HAP-1 (cell line): ENCODE measurements around the gene MYO15B.

Source experiments
- DNase-seq, 2 experiments: peaks; one replicate each; pipeline ENCODE4 v3.0.0-alpha.2; 2016 to 2020; ENCODE audit warnings: low spot score in 2 of 2
- H3K27me3 ChIP-seq: fragments of 250-450 bp; sonication (Bioruptor Pico); 2 replicates; pipeline ENCODE4 v1.5.1; 2020; ENCODE audit warnings: low read depth, mild to moderate bottlenecking, moderate library complexity
- H3K36me3 ChIP-seq: fragments of 250-450 bp; sonication (Bioruptor Pico); replicated peaks from 2 replicates; pipeline ENCODE4 v1.5.1; 2020; ENCODE audit warnings: mild to moderate bottlenecking
- H3K4me1 ChIP-seq: fragments of 250-450 bp; sonication (Bioruptor Pico); 2 replicates; pipeline ENCODE4 v1.5.1; 2020; ENCODE audit warnings: mild to moderate bottlenecking
- H3K4me3 ChIP-seq: fragments of 250-450 bp; sonication (Bioruptor Pico); 2 replicates; pipeline ENCODE4 v1.5.1; 2020; ENCODE audit warnings: mild to moderate bottlenecking, moderate library complexity
- H3K9me3 ChIP-seq: fragments of 250-450 bp; sonication (Bioruptor Pico); 2 replicates; pipeline ENCODE4 v1.5.1; 2020; ENCODE audit warnings: mild to moderate bottlenecking, moderate library complexity
- in situ Hi-C: fragments of 300-500 bp; cut with MboI; formaldehyde crosslinking; loops from 3 replicates; pipeline ENCODE4 v1.14.3; 2020; ENCODE audit warnings: low sequenced_read_pairs, inconsistent platforms, mixed read lengths

MYO15B gene

GRCh38 chr17:75552425-75553294, 34.9 kb upstream of the MYO15B start:
- H3K4me3 ChIP-seq: no peak overlapping the region
- in situ Hi-C loops: no loop called here
- no peaks in the 10 kb centered on the region for H3K4me1 ChIP-seq
- no peaks in the 10 kb centered on the region for H3K9me3 ChIP-seq
- H3K27me3 ChIP-seq: no peaks in the 10 kb centered on the region
- H3K36me3 ChIP-seq: no peaks in the 10 kb centered on the region
- no peak for DNase-seq

DNA sequence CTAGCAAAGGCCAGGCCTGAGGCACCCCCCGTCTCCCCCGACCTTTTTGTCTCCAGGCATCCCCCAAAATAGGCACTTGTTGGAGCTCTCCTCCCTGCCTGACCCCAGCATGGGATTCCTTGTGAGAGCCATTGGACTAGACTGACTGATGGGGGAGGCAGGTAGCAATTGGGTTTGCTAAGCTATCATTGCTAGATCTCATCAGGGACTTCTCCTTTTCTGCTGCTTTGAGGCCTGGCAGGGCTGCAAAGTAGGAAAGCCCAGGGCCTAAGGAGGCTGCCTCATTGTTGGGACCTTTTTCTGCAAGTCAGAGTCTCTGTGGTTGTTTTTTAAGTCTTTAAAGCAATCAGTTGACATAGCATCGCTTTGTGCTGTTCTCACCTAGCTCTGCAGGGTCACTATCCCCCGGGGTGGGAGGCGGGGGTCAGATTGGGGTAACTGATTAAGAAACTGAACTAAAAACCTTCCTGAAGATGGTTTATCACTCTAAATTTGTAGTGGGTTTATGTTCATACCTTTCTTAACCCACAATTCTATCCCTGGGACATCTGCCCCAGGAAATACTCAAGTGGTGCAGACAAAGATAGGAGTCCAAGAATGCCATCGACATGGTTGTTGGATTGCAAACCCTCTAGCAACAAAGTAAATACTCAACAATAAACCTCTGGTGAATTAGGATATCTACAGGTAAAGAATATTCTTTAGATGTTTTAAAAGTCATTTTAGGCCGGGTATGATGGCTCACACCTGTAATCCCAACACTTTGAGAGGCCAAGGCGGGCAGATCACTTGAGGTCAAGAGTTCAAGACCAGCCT, 34.1 kb upstream of the MYO15B start:
- H3K4me3 ChIP-seq: no peak overlapping the region

DNA sequence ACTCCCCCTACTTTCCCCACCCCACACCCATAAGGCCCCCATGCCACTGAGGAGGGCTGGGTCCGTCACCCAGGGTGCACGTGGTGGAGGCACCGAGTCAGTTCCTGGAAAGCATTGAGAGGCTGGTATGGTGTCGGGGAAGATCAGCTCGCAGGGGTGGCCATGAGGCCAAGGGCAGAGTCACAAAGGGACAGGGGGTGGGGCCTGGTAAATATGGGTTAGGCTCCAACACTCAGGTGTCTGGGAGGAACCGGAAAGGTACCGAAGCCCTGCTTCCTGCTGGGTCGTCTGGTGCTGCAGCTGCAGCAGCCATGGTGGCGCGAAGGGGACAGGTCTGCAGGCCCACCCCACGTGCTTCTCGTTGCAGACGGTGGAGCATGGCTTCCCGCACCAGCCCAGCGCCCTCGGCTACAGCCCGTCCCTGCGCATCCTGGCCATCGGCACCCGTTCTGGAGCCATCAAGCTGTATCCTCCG, 31.9 kb upstream of the MYO15B start:
- in situ Hi-C loops: no loop called here
- H3K4me1 ChIP-seq: no peaks in the 10 kb centered on the region

More for the DNA sequence above, 34.1 kb upstream of the MYO15B start:
- Histone ChIP-seq H3K9me3 (no peaks in the 10 kb centered on the region), H3K27me3 (no peaks in the 10 kb centered on the region), H3K4me1 (no peaks in the 10 kb centered on the region), H3K36me3 (no peaks in the 10 kb centered on the region)
- in situ Hi-C loops: no loop called here
- no peak for DNase-seq

GRCh38 chr17:75557075-75557851, 30.3 kb upstream of the MYO15B start:
- no peaks in the 10 kb centered on the region for H3K27me3 ChIP-seq
- H3K4me1 ChIP-seq: no peaks in the 10 kb centered on the region
- H3K4me3 ChIP-seq: no peak overlapping the region
- no peaks in the 10 kb centered on the region for H3K9me3 ChIP-seq
- in situ Hi-C loops: no loop called here
- no peaks in the 10 kb centered on the region; the same call in 1 of the 2 replicates for H3K36me3 ChIP-seq
- DNase-seq: no peak

More for the DNA sequence above, 31.9 kb upstream of the MYO15B start:
- Histone ChIP-seq H3K9me3 (no peaks in the 10 kb centered on the region), H3K36me3 (no peaks in the 10 kb centered on the region; the same call in 1 of the 2 replicates), H3K27me3 (no peaks in the 10 kb centered on the region), H3K4me3 (no peak overlapping the region)
- no peak for DNase-seq

GRCh38 chr17:75557852-75558665, 29.5 kb upstream of the MYO15B start:
- Histone ChIP-seq H3K4me1 (no peaks in the 10 kb centered on the region), H3K4me3 (no peak overlapping the region), H3K27me3 (no peaks in the 10 kb centered on the region), H3K36me3 (no peaks in the 10 kb centered on the region; the same call in 1 of the 2 replicates), H3K9me3 (no peaks in the 10 kb centered on the region)
- no peak for DNase-seq
- in situ Hi-C loops: no loop called here

GRCh38 chr17:75558666-75559530, 28.7 kb upstream of the MYO15B start:
- H3K27me3 ChIP-seq: no peaks in the 10 kb centered on the region

DNA sequence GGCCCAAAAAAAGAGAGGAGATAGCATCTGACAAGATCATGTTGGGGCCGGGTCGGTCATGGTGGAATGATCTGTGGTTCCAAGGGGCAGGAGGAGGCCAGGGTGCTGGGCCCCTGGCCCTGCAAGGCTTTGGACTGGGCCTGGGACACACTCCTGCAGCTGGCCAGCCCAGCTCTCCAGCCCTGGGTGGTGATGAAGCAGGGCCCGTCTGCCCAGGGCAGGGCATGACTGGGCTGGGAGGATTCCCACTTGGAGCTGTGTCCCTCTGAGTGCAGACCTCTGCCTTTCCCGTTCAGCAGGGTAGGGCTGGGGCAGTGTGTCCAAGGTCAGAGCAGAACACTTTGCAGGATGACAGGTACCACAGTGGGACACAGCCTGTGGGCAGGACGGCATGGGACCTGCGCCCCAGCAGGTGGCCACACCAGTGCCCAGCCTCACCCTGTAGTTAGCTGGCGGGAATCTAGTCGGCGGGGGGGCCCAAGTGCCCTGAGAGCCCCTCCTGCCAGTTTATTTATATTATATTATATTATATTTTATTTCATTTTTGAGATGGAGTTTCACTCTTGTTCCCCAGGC, 27.6 kb upstream of the MYO15B start:
- DNase-seq: no peak
- Histone ChIP-seq H3K4me3 (no peak overlapping the region), H3K36me3 (peaks cover 3% of the 10 kb centered on the region; the same call in 1 of the 2 replicates), H3K27me3 (no peaks in the 10 kb centered on the region), H3K4me1 (no peaks in the 10 kb centered on the region), H3K9me3 (no peaks in the 10 kb centered on the region)
- in situ Hi-C loops: no loop called here

More at GRCh38 chr17:75558666-75559530, 28.7 kb upstream of the MYO15B start:
- H3K4me1 ChIP-seq: no peaks in the 10 kb centered on the region
- in situ Hi-C loops: no loop called here
- H3K4me3 ChIP-seq: no peak overlapping the region
- no peaks in the 10 kb centered on the region for H3K9me3 ChIP-seq
- no peak for DNase-seq
- no peaks in the 10 kb centered on the region; the same call in 1 of the 2 replicates for H3K36me3 ChIP-seq

- Histone ChIP-seq H3K36me3 (peaks cover 3% of the 10 kb centered on the region; the same call in 1 of the 2 replicates), H3K27me3 (no peaks in the 10 kb centered on the region), H3K4me3 (no peak overlapping the region), H3K4me1 (no peaks in the 10 kb centered on the region), H3K9me3 (no peaks in the 10 kb centered on the region)
- in situ Hi-C loops: no loop called here
- DNase-seq: no peak
These were observed 25.5 kb upstream of the MYO15B start for GRCh38 chr17:75561927-75562603.

DNA sequence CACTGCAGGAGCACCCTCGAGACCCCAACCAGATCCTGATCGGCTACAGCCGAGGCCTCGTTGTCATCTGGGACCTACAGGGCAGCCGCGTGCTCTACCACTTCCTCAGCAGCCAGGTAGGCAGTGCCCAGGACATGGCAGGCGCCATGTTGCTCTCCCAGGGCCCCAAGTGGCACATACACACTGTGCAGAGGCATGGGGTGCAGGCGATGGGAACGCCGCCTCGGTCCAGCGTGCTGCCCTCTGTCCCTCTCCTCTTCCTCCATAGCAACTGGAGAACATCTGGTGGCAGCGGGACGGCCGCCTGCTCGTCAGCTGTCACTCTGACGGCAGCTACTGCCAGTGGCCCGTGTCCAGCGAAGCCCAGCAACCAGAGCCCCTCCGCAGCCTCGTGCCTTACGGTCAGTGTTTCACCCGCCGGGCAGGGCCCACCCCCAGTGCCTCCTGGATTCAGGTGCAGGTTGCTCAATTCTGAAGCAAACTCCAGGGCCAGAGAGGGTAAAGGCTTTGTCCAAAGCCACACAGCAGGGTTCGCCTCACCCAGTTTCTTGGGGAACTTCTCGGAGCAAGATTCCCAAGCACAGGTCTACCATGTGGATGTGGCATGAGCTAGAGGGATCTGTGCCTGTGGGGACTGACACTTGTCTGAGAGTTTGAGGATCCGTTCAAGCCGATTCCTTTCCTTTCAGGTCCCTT, 24.4 kb upstream of the MYO15B start:
- in situ Hi-C loops: no loop called here
- H3K9me3 ChIP-seq: no peaks in the 10 kb centered on the region
- no peaks in the 10 kb centered on the region for H3K4me1 ChIP-seq
- DNase-seq: no peak
- H3K27me3 ChIP-seq: no peaks in the 10 kb centered on the region
- H3K4me3 ChIP-seq: no peak overlapping the region
- H3K36me3 ChIP-seq: peaks cover 3% of the 10 kb centered on the region; the same call in 1 of the 2 replicates

DNA sequence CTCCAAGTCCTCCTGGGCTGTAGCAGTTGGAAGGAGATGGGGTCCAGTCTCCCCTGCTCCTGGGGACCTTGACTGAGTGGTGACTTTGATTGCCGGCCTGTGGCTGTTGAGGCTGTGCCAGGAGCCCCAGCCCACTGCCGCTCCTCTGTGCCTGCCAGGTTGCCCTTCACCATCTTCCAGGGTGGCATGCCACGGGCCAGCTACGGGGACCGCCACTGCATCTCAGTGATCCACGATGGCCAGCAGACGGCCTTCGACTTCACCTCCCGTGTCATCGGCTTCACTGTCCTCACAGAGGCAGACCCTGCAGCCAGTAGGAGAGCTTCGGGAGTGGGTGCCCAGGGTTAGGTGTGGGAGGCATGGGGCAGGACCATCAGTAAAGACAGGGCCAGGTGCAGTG, 23.4 kb upstream of the MYO15B start:
- no peaks in the 10 kb centered on the region for H3K4me1 ChIP-seq
- DNase-seq: no peak
- H3K4me3 ChIP-seq: no peak overlapping the region
- no peaks in the 10 kb centered on the region for H3K27me3 ChIP-seq
- H3K9me3 ChIP-seq: no peaks in the 10 kb centered on the region
- in situ Hi-C loops: no loop called here
- H3K36me3 ChIP-seq: peaks cover 3% of the 10 kb centered on the region; the same call in 1 of the 2 replicates

- H3K9me3 ChIP-seq: no peaks in the 10 kb centered on the region
- H3K27me3 ChIP-seq: no peaks in the 10 kb centered on the region
- H3K4me1 ChIP-seq: no peaks in the 10 kb centered on the region
- DNase-seq: no peak
- in situ Hi-C loops: no loop called here
- H3K4me3 ChIP-seq: no peak overlapping the region
- 0 out of 2 replicates have a peak, but pooled peaks cover 3% of the 10 kb centered on the region for H3K36me3 ChIP-seq
These were observed 22.5 kb upstream of the MYO15B start for GRCh38 chr17:75565066-75565465.
